ENCODE measurements around the gene PIK3R1. TPM values are rescaled to one million over a fixed set of nuclear protein-coding genes. Genes with fewer than 3 reads are reported as not detected.

Gene PIK3R1
- total and polyA plus RNA-seq, 2 experiments from 2014 or later, result 5.9 to 9.8 TPM

DNA sequence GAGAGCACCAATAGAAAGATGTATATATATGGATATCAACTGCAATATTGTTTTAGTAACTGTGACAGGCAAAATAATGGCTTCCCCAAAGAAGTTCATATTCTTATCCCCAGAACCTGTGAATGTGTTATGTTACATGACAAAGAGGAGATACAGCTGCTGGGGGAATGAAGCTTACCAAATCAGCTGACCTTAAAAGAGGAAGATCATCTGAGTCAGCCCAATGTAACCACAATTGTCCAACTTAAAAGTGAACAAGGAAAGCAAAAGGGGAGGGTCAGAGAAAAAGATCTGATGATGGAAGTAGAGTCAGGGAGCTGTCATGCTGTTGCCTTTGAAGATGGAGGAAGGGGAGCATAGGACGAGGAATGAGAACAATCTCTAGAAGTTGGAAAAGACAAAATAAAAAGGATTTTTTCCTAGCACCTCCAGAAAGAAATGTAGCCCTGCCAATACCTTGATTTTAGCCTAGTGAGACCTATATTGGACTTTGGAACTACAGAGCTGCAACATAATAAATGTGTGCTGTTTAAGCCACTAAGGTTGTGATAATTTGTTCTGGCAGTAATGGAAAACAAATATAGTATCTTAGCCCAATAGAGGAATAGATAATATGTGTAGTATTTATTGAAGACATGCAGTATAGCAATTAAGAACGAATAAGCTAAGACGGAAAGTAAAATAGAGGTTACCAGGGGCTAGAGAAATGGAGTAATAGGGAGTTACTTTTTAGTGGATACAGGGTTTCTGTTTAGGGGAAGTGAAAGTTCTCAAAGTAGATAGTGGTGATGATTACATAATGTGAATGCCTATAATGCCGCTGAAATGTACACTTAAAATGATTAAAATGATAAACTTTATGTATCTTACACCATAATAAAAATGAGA is 115.9 kb downstream of the PIK3R1 start (continued):
- TF ChIP-seq NANOG (IDR thresholded peaks at IDR 0.05; ENCODE audit: borderline replicate concordance) (no peak), EZH2phosphoT487 (IDR thresholded peaks at IDR 0.05; ENCODE audit: unreplicated experiment) (no peak), EZH2 (IDR thresholded peaks at IDR 0.05; ENCODE audit: low read depth, unreplicated experiment) (no peak), CTCF (conservative IDR thresholded peaks at IDR 0.05; ENCODE audit: low read depth in 2 of 2) (no peak)

DNA sequence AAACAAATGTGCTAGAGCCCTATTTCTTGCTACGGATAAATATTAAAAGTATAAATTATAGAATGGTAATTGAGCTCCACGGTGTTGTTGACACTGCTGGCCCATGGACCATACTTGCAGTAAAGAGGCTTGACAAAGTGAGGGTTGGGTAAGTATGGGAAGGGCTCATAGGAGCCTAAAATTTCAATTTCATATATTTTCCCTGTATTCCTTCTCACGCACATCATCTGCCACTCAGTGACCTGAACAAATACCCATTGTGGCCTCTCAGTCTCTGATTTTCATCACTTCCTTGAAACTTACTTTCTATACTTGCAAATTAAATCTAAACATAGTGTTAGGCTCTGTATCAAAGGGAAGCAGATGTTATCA is 116.5 kb downstream of the PIK3R1 start:
- no peaks in the 10 kb centered on the region for H3K4me1 ChIP-seq (ENCODE audit: insufficient read depth)
- no peak overlapping the region for H2AFZ ChIP-seq
- Mint-ChIP-seq H3K27me3 (ENCODE audit: insufficient read depth, low read depth, poor library complexity) (no peaks in the 10 kb centered on the region), H3K9me3 (peaks cover 3% of the 10 kb centered on the region; the same call in 1 of the 3 replicates), H3K4me3 (no peak overlapping the region), H3K36me3 (ENCODE audit: low read depth) (no peaks in the 10 kb centered on the region), H3K27ac (no peak overlapping the region), H3K4me1 (no peaks in the 10 kb centered on the region)
- H3K79me2 ChIP-seq (replicated peaks; ENCODE audit: insufficient read depth), result no peaks in the 10 kb centered on the region
- H3K27ac ChIP-seq (ENCODE audit: low read depth), result no peak overlapping the region
- H3K27me3 ChIP-seq (ENCODE audit: insufficient read depth), result no peaks in the 10 kb centered on the region
- DNase-seq (ENCODE audit: low spot score), result no peak
- H3K36me3 ChIP-seq (ENCODE audit: insufficient read depth), result no peaks in the 10 kb centered on the region
- H3K9me2 ChIP-seq (ENCODE audit: insufficient read depth), result peaks cover 30% of the 10 kb centered on the region
- TF ChIP-seq EZH2phosphoT487 (IDR thresholded peaks at IDR 0.05; ENCODE audit: unreplicated experiment), result no peak
- H4K20me1 ChIP-seq (replicated peaks; ENCODE audit: insufficient read depth), result no peaks in the 10 kb centered on the region
- H3K4me2 ChIP-seq, result no peak overlapping the region
- no peak for ATAC-seq
- H3K4me3 ChIP-seq, result no peak overlapping the region
- no peaks in the 10 kb centered on the region for H3F3A ChIP-seq (replicated peaks; ENCODE audit: low read depth)

- Histone ChIP-seq H3K36me3 (ENCODE audit: insufficient read depth) (no peaks in the 10 kb centered on the region), H3K27ac (ENCODE audit: low read depth) (no peak overlapping the region), H3K27me3 (ENCODE audit: insufficient read depth) (no peaks in the 10 kb centered on the region), H3K4me3 (no peak overlapping the region), H2AFZ (no peak overlapping the region), H3K4me1 (ENCODE audit: insufficient read depth) (no peaks in the 10 kb centered on the region), H3K79me2 (replicated peaks; ENCODE audit: insufficient read depth) (no peaks in the 10 kb centered on the region), H3F3A (replicated peaks; ENCODE audit: low read depth) (no peaks in the 10 kb centered on the region), H3K9me2 (ENCODE audit: insufficient read depth) (peaks cover 32% of the 10 kb centered on the region), H4K20me1 (replicated peaks; ENCODE audit: insufficient read depth) (no peaks in the 10 kb centered on the region), H3K4me2 (no peak overlapping the region)
- Mint-ChIP-seq H3K4me3 (no peak overlapping the region), H3K4me1 (no peaks in the 10 kb centered on the region), H3K27ac (no peak overlapping the region), H3K27me3 (ENCODE audit: insufficient read depth, low read depth, poor library complexity) (no peaks in the 10 kb centered on the region), H3K36me3 (ENCODE audit: low read depth) (no peaks in the 10 kb centered on the region), H3K9me3 (peaks cover 3% of the 10 kb centered on the region; the same call in 1 of the 3 replicates)
- DNase-seq (ENCODE audit: low spot score) (no peak), ATAC-seq (no peak)
- TF ChIP-seq JUNB (IDR thresholded peaks at IDR 0.05; ENCODE audit: unreplicated experiment) (no peak), ZNF331 (CRISPR knock-in tag; IDR thresholded peaks at IDR 0.05; ENCODE audit: low read depth) (no peak), ETS1 (IDR thresholded peaks at IDR 0.05) (no peak), CREB1 (CRISPR knock-in tag; IDR thresholded peaks at IDR 0.05; ENCODE audit: low read depth) (no peak)
These were observed 117.0 kb downstream of the PIK3R1 start for GRCh38 chr5:68332556-68332955.
